DND-41 (cell line): ENCODE measurements around the gene DACH2.
A peak's percentile ranks its signal among the peaks of the same experiment; 100 is the strongest.

Source experiments
- EZH2 ChIP-seq: IDR thresholded peaks from 3 replicates; pipeline ENCODE4 v1.6.1; 2012; ENCODE audit warnings: borderline replicate concordance, low read depth, mild to moderate bottlenecking, moderate library complexity, low read length, inconsistent platforms; ENCODE audit not compliant: severe bottlenecking
- TF ChIP-seq, protein P1 (sequence below): IDR thresholded peaks from 2 replicates; pipeline ENCODE4 v1.5.1; 2012; ENCODE audit warnings: borderline replicate concordance, low read length, moderate library complexity, mild to moderate bottlenecking; ENCODE audit not compliant: poor library complexity, severe bottlenecking; ENCODE audit errors: extremely low read depth

DNA sequence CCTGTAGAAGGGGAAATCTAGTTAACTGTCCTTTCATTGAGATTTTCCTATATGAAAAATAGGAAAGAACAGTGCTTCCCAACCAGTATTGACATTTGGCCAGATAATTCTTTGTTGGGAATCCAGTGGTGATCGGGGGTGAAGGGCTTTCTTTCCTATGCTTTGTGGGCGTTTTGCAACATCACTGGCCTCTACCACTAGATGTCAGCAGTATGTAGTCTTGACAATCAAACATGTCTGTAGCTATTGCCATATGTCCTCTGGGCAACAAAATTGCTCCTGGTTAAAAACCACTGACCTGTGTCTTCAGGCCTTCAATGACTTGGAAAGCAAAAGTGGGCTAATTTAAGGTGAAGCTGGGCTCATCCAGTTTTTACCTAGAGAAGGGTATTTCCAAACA lies 658.5 kb downstream of the DACH2 start:
- TF ChIP-seq, protein P1, sequence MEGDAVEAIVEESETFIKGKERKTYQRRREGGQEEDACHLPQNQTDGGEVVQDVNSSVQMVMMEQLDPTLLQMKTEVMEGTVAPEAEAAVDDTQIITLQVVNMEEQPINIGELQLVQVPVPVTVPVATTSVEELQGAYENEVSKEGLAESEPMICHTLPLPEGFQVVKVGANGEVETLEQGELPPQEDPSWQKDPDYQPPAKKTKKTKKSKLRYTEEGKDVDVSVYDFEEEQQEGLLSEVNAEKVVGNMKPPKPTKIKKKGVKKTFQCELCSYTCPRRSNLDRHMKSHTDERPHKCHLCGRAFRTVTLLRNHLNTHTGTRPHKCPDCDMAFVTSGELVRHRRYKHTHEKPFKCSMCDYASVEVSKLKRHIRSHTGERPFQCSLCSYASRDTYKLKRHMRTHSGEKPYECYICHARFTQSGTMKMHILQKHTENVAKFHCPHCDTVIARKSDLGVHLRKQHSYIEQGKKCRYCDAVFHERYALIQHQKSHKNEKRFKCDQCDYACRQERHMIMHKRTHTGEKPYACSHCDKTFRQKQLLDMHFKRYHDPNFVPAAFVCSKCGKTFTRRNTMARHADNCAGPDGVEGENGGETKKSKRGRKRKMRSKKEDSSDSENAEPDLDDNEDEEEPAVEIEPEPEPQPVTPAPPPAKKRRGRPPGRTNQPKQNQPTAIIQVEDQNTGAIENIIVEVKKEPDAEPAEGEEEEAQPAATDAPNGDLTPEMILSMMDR = peak; percentile 43
- no peak for TF ChIP-seq EZH2
